HG02840 (cell line): ENCODE measurements around the gene CENPF.
"Not testable (repeated sequence)": the region's sequence is repeated elsewhere in the genome, so short reads cannot be mapped to it uniquely, and the experiment has no call there.

Source experiments
- ATAC-seq: cut with Tn5 transposase; IDR thresholded peaks from one replicate; pipeline ENCODE4 v1.9.1; 2021; ENCODE audit warnings: mild to moderate bottlenecking, moderate library complexity, moderate number of reproducible peaks; ENCODE audit not compliant: unreplicated experiment, low FRiP score

The CENPF gene

DNA sequence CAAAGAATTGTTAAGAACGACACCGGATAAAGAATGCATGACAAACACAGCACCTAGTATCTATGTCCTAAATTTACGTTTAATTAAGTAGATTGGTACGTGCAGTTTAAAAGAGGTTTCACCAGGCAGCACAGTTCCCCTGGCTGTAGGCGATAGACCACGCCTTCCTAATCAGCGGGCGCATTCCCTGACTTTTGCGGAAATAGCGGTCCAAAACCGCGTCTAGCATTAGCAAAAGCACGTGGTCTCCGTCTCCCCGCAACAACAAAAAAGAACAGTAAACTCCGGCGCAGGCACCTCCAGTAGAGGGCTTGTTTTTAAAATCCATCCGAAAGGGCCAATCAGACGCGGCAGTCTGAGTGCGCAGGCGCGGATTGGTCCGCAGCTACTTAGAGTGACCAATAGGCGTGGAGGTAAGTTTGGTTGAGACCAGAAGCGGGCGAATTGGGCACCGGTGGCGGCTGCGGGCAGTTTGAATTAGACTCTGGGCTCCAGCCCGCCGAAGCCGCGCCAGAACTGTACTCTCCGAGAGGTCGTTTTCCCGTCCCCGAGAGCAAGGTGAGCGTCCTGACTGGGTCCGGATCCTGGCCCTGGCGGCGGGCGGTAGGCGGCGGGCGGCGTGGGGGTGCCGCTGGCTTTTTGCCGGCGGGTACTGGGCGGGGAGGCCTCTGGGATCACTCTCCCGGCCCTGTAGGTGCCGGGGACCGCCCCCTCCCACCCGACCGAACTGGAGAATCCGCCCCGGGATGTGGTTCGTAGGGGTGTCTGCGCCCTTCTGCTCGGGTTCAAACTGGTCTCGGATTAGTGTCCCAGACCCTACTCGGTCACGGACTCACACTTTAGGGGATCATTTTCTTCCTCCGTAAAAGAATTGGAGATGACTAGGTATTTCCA is at the start of gene CENPF:
Gene CENPF (plus strand): TSS at position 432 of the 894 bp plus-strand sequence. CDS start 10,560 bp downstream, outside the sequence.
- ATAC-seq = peak; percentile 100

- ATAC-seq = no peak
These were observed 44.9 kb upstream of the CENPF start for GRCh38 chr1:214557952-214558735.

DNA sequence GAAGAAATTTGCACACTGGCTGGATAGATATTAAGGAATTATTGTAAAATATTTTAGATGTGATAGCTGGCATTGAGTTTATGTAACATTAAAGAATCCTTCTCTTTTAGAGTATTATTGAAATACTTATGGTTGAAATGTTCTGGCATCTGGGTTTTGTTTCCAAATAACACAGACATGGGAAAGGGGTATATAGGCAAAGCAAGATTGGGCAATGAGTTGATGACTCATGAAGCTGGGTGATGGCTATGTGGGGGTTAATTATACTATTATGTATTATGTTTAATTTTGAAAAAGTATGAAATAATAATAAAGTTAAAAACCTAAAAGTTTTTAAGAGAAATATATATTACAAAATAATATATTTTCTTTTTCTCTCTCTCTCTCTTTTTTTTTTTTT is 39.1 kb upstream of the CENPF start:
- ATAC-seq = no peak

DNA sequence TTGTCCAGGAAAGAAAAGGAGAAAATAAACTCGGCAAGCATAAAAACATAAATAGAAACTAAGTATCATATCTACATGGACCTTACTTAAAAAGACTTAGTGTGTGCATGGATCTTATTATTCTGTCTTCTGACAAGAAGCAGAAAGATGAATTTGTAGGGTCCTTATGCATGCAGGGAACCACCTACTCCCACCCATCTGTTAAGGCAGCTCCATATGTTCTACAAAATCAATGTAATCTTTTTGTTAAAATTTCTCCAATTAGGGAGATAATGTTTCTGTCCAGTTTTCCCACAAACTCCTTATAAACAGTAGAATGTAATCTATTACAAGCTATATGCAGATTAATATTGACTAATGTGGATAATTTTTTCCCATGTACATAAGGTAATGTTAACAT is 37.7 kb upstream of the CENPF start:
- ATAC-seq = no peak

DNA sequence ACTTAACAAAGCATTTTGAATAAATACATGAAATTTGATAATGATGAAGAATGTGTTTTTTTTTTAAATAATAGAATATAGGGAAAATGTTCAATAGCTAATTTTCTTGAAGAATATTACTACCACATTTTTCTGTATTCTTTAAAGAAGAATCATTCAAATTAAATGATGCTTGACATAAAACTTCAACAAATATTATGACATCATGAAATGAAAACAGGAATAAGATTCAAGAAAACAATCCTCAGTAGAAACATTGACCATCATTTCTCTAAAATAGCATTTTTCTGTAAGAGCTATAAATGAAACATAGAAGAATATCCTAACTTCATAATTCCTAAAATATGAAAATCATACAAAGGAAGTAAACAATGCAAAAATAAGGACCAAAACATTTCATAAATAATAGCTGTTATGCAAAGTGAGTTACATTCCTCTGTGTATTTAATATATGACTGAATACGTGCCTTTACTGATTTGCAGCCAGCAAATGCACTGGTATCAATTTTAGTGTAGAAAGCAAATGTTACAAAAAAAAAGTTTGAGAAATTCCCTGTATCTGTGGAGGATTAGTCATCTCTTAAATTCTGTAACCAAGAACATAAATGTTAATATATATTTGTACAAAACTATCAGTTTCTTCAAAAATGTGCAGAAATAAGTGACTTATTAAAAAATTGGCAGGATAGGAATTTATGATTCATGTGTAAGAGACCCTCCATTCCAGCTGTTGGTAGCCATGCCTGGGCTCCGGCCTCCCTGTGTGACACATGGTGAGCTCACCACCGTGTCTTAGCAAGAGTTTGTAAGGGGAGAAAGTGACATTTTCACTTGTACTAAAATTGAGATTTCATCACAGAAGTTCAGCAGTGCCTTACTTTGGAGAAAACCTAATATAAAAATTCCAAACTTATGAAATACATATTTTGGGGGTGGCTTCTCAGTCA is 36.6 kb upstream of the CENPF start:
- no peak for ATAC-seq

- ATAC-seq = no peak
These were observed 35.5 kb upstream of the CENPF start for GRCh38 chr1:214567481-214567980.

DNA sequence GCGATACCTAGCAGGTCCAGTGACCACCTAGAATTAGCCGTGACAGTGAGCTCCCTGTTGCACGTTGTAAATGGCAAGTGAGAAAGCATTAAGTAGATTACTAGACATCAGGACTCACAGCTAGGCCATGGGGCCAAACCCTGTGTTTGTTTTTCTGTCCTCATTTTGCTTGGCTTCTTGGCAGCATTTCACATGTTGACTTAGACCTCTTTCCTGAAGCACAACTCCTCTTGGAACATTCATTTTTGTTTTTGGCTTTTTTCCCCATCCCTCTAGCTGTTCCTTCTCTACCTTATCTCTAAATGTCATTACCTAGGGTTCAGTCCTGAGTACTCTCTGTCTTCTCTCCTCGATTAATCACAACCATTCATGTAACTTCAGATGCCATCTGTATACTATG is 34.7 kb upstream of the CENPF start:
- ATAC-seq = no peak

- ATAC-seq = no peak
These were observed 33.5 kb upstream of the CENPF start for GRCh38 chr1:214569357-214570004.

GRCh38 chr1:214570442-214570841 is 32.6 kb upstream of the CENPF start:
- no peak for ATAC-seq

DNA sequence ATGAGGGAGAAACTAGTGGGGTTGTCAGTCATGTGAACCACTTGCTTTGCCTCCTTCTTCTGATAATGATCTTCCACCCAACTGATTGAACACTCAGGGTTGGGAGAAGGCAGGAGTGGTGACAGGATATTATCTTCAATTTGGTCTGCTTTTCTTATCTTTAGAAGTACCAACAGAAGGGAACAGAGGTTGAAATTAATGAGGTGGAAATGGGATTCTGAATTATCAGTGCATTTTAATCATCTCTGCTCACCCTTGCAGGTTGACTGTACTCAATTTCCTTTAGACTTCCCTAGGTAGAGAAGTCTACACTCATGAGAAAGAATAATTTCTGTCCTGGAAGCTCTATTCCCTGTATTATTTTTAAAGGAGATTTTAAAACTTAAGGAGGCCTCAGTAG is 31.7 kb upstream of the CENPF start:
- ATAC-seq = no peak

DNA sequence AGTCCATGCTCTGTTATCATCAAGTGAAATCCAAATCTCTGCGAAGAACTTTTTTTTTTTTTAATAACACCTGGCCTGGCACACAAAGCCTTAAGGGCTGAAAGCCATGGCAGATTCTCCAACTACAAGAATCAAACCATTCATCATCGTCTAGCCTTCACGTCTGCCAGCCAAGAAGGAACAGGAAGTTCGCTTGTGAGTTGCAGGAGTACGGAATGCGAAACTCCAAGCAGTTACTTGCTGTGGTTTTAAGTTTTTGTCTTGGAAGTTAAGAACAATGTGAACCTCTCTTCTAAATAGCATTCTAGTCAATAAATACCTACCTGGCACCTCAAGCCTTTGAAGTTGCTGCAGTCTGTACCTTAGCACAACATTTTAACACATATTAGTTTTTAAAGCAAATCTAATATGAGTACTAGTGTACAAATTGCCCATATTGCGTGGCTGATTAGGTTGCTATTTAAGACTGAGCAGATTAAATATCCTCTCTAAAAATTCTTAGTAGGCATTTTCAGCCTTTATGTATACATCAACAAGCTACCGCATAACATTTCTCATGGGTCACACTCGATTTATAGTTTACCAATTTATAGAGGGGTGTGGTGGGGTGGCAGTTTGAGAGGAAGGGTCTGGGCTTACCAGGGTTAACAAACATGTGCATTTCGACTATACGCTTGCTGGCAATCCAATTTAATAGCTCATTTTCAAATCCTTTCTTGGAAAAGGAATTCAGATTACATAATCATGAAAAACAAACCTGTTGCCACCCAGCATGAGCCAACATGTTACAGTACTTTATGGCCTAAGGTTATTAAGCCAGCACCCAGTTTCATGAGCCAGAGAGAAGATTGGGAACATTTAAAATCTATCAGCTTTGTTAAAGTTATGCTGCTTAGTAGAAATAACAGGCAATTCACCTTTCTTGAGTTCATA is 29.3 kb upstream of the CENPF start:
- no peak for ATAC-seq

GRCh38 chr1:214574598-214575411 is 28.2 kb upstream of the CENPF start:
- no peak for ATAC-seq

GRCh38 chr1:214576120-214576519 is 26.9 kb upstream of the CENPF start:
- not testable (repeated sequence) for ATAC-seq

DNA sequence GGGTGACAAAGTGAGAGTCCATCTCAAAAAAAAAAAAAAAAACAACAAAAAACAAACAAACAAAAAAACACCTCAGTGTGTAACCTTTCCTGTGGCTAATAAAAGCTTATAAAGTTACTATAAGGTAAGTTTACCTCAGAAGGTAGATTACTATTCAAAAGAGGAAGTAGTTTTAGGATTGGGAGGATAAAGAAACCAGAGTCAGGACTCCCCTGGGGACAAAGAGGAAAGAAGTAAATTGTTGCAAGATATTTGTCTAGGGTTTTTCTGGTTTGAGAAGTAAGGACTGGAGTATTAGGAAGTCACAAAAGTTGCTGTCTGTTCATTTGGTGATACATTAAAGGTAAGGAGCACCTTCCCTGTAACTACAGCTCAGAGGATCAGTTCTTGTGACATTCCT is 23.8 kb upstream of the CENPF start:
- ATAC-seq = no peak

DNA sequence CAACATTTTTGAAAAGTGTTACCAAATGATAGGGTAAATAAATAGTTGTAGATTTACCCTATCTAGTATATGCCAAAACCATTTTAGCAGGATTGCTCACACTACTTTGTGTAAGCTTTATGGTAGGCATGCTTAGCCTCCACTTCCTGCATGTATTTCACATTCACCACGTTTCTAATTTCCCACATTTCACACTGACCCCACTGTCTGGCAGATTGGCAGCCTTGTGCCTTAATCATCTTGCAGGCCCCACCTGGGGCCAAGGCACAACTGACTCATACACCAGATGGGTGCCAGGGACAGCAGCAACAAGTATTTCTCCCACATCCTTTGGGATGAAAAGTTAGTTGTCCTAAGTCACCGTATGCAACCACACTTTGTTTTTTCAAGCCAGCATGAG is 21.2 kb upstream of the CENPF start:
- ATAC-seq = no peak

DNA sequence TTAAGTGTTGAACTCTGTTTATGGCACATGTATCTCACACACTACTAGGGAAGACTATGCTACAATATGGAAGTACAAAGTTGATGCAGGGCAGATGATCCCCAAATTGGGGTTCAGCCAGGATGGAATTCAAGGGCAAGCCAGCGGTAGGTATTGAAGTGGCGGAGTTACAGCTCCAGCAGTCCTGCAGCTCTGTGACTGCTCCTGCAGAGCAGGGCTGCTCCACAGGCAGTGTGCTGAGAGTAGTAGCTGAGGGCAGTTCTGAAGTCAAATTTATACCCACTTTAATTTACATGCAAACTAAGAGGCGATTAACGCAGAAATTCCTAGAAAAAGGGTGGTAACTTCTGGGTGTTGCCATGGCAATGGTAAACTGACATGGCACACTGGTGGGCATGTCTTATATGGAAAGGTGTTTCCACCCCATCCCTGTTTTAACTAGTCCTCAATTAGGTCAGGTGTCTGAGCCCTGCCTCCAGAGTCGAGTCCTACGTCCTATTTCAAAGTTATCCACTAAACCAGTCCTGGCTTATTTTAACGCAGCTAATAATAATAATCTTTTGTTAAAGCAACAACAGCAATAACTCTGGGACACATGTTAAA is 20.6 kb upstream of the CENPF start:
- ATAC-seq = no peak

- no peak for ATAC-seq
These were observed 19.9 kb upstream of the CENPF start for GRCh38 chr1:214583113-214583512.
